Measurements from ENCODE around the gene TRERF1. TPM values are rescaled to one million over a fixed set of nuclear protein-coding genes. Genes with fewer than 3 reads are reported as not detected.

The TRERF1 gene
- total and polyA plus RNA-seq, 2 of the 8 experiments (the other 6 are each of a cell fraction or from before 2014, with no cell fraction given) = 10.8 to 21.5 TPM

DNA sequence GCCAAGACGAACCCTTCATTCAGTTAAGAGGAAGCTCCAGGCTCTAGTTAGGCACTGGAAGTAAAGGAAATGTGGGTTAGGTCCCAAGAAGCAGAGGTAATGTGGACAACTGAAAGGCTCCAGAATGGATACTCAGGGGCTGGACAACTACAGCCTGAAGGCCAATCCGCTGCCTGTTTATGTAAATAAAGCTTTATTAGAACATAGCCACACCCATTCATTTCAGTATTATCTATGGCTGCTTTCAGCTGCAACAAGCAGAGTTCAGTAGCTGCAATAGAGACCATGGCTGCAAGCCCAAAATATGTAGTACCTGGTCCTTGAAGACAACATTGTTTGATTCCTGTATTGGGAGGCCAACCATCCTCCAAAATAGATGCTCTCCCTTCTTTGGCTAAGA, 133.2 kb downstream of the TRERF1 start:
- no peak overlapping the region for H3K18ac ChIP-seq (ENCODE audit: extremely low read depth, low read length)
- H3K23ac ChIP-seq (ENCODE audit: insufficient read length) = no peak overlapping the region
- H2BK5ac ChIP-seq (ENCODE audit: low read depth, low read length) = no peak overlapping the region
- no peak overlapping the region for H2BK120ac ChIP-seq (replicated peaks; ENCODE audit: low read depth, low read length)
- no peak overlapping the region for H4K8ac ChIP-seq (ENCODE audit: extremely low read depth, insufficient read depth, low read length)
- no peak overlapping the region for H4K91ac ChIP-seq (replicated peaks; ENCODE audit: insufficient read length, low read length)
- H3K36me3 ChIP-seq (ENCODE audit: control insufficient read depth in 2 of 4, insufficient read depth in 4 of 4, low read length in 3 of 4) = peaks cover 0 to 2% (median 0%) of the 10 kb centered on the region in 4 experiments; a peak in 2 of 8 replicates
- 85% methylated on average over 2 of the region's 2 CpGs; no CpG with 5 or more reads in 1 of the 2 experiments for WGBS, 2 experiments (ENCODE audit: extremely low coverage in 1 of 2, insufficient coverage in 1 of 2, insufficient read length in 1 of 2, insufficient replicate concordance in 2 of 2, low coverage in 1 of 2, low lambda C conversion rate in 2 of 2, missing lambda C conversion rate in 1 of 2)
- no peak overlapping the region for H2AFZ ChIP-seq (ENCODE audit: low read length)
- H2BK12ac ChIP-seq (ENCODE audit: low read depth, low read length) = no peak overlapping the region
- ChIA-PET POLR2A (ENCODE audit: partially characterized antibody) (no interaction called here), CTCF (ENCODE audit: partially characterized antibody) (interaction anchor here (0.6 to 2.4 kb wide), 6 partner anchors 9 to 229 kb away, joined by 3 to 7 read pairs (median 5); no protein-coding TSS in a partner anchor)
- no peak for DNase-seq (ENCODE audit: low read depth in 1 of 2, low spot score in 2 of 2)
- H3K27me3 ChIP-seq (replicated peaks in 1 of 4; ENCODE audit: control insufficient read depth in 3 of 4, extremely low read depth in 1 of 4, insufficient read depth in 3 of 4, low read length in 3 of 4) = no peaks in the 10 kb centered on the region
- no peak overlapping the region for H2BK20ac ChIP-seq (ENCODE audit: low read length)
- H3K4ac ChIP-seq (replicated peaks; ENCODE audit: insufficient read length, low read depth, low read length) = no peak overlapping the region
- H4K5ac ChIP-seq (ENCODE audit: insufficient read length, low read depth, low read length) = no peak overlapping the region
- no peak overlapping the region for H3K4me2 ChIP-seq (ENCODE audit: insufficient read depth in 1 of 2, low read depth in 2 of 2, low read length in 2 of 2)
- no peak overlapping the region for H2AK5ac ChIP-seq (ENCODE audit: low read depth, low read length)
- H3K4me1 ChIP-seq (replicated peaks in 1 of 4; ENCODE audit: control insufficient read depth in 3 of 4, insufficient read depth in 4 of 4, low read length in 3 of 4) = peaks cover 0 to 19% (median 9%) of the 10 kb centered on the region in 4 experiments; a peak in 6 of 7 replicates
- no peaks in the 10 kb centered on the region for H3K23me2 ChIP-seq (ENCODE audit: low read depth, low read length)
- peaks cover 0 to 53% of the 10 kb centered on the region in 2 experiments; a peak in 3 of 4 replicates for H3K79me2 ChIP-seq (ENCODE audit: control insufficient read depth in 1 of 2, insufficient read depth in 2 of 2, low read length in 2 of 2)
- no peak for FAIRE-seq
- no peak overlapping the region for H3K14ac ChIP-seq (ENCODE audit: insufficient read length)
- TF ChIP-seq SUZ12 (IDR thresholded peaks at IDR 0.05; ENCODE audit: low read length) (no peak), NANOG (IDR thresholded peaks at IDR 0.05; ENCODE audit: insufficient read depth, low read depth, low read length, poor library complexity, severe bottlenecking) (no peak), GABPA (IDR thresholded peaks at IDR 0.05; ENCODE audit: borderline replicate concordance, insufficient read depth, low read length) (no peak), SP1 (IDR thresholded peaks at IDR 0.05; ENCODE audit: low read depth, low read length) (no peak), RBBP5 (IDR thresholded peaks at IDR 0.05; ENCODE audit: borderline replicate concordance, low read depth, low read length) (no peak)
- H3K9me3 ChIP-seq (ENCODE audit: insufficient read depth in 2 of 2, low read depth in 1 of 2, low read length in 1 of 2) = no peaks in the 10 kb centered on the region
- H3K27ac ChIP-seq (ENCODE audit: low read depth, low read length) = no peak overlapping the region
- no peak overlapping the region for H2BK15ac ChIP-seq (ENCODE audit: low read length)
- H3K9ac ChIP-seq (replicated peaks in 1 of 4; ENCODE audit: extremely low read depth in 1 of 4, low read depth in 3 of 4, low read length in 3 of 4) = no peak overlapping the region
- peaks cover under 1 to 2% of the 10 kb centered on the region in 2 experiments for H4K20me1 ChIP-seq (replicated peaks in 1 of 2; ENCODE audit: control insufficient read depth in 1 of 2, insufficient read depth in 2 of 2, low read length in 2 of 2)
- H3K4me3 ChIP-seq (ENCODE audit: extremely low read depth in 1 of 4, insufficient read depth in 2 of 4, low read depth in 3 of 4, low read length in 4 of 4) = no peak overlapping the region
- H3K79me1 ChIP-seq (ENCODE audit: low read depth, low read length) = peaks cover 3% of the 10 kb centered on the region
- no peak overlapping the region for H3K56ac ChIP-seq (replicated peaks; ENCODE audit: insufficient read length, low read depth, low read length)

Measured in H1 (cell line).